K562 (cell line): ENCODE data around the gene NUCKS1. TPM values are rescaled to one million over a fixed set of nuclear protein-coding genes. Genes with fewer than 3 reads are reported as not detected.

Source experiments
- BRD9 ChIP-seq: fragments of 450-650 bp; IDR thresholded peaks from 2 replicates; pipeline ENCODE4 v1.6.1; 2018; ENCODE audit warnings: low read depth; ENCODE audit not compliant: partially characterized antibody
- BRF2 ChIP-seq: IDR thresholded peaks from 3 replicates; pipeline ENCODE4 v1.6.1; 2011; ENCODE audit warnings: borderline replicate concordance, mild to moderate bottlenecking; ENCODE audit not compliant: insufficient read length, insufficient read depth
- CREM ChIP-seq: IDR thresholded peaks from 2 replicates; pipeline ENCODE4 v1.6.1; 2014; ENCODE audit warnings: antibody characterized with exemption, low read depth
- CTBP1 ChIP-seq: fragments of 450-650 bp; IDR thresholded peaks from 2 replicates; pipeline ENCODE4 v1.6.1; 2016; ENCODE audit warnings: borderline replicate concordance
- CUX1 ChIP-seq: fragments of 200-800 bp; sonication (Bioruptor generic); IDR thresholded peaks from 2 replicates; pipeline ENCODE4 v1.6.1; 2016; ENCODE audit warnings: missing genetic modification characterization, missing compliant biosample characterization
- DIDO1 ChIP-seq: fragments of 450-650 bp; IDR thresholded peaks from 2 replicates; pipeline ENCODE4 v1.6.1; 2016; ENCODE audit warnings: low read depth, missing biosample characterization, missing genetic modification characterization
- DPF2 ChIP-seq: fragments of 450-650 bp; IDR thresholded peaks from 2 replicates; pipeline ENCODE4 v1.6.1; 2016
- EP400 ChIP-seq: fragments of 450-650 bp; IDR thresholded peaks from 2 replicates; pipeline ENCODE4 v1.6.1; 2017; ENCODE audit warnings: antibody characterized with exemption, mild to moderate bottlenecking, moderate library complexity
- IRF9 ChIP-seq: fragments of 450-650 bp; IDR thresholded peaks from 2 replicates; pipeline ENCODE4 v1.6.1; 2016; ENCODE audit warnings: missing biosample characterization, missing genetic modification characterization
- NONO ChIP-seq, 2 experiments: fragments of 200-400 bp in 1 of 2; fragments of 450-650 bp in 1 of 2; formaldehyde crosslinking in 1 of 2; IDR thresholded peaks; 2 replicates each; pipeline ENCODE4 v1.6.1; 2017; ENCODE audit warnings: low read depth in 2 of 2, mild to moderate bottlenecking in 2 of 2, moderate library complexity in 2 of 2, low read length in 1 of 2
- NR2F6 ChIP-seq: fragments of 450-650 bp; formaldehyde crosslinking; IDR thresholded peaks from 2 replicates; pipeline ENCODE4 v1.4.0; 2020; ENCODE audit warnings: mild to moderate bottlenecking
- PHF8 ChIP-seq: fragments of 200-600 bp; sonication (generic); IDR thresholded peaks from 2 replicates; pipeline ENCODE4 v1.6.1; 2012; ENCODE audit warnings: mixed run types, mild to moderate bottlenecking, inconsistent platforms, low read length, moderate library complexity, borderline replicate concordance
- TEAD1 ChIP-seq, 2 experiments: fragments of 450-650 bp in 1 of 2; sonication (generic) in 1 of 2; formaldehyde crosslinking; IDR thresholded peaks; 2 replicates each; pipeline versions ENCODE4 v1.4.0 to v1.8.0; 2020 to 2022; ENCODE audit warnings: mild to moderate bottlenecking in 2 of 2, missing genetic modification reagents in 1 of 2
- ZC3H4 ChIP-seq: sonication (generic); formaldehyde crosslinking; IDR thresholded peaks from 2 replicates; pipeline ENCODE4 v1.9.0; 2021; ENCODE audit warnings: missing genetic modification reagents, borderline replicate concordance
- ZNF133 ChIP-seq: fragments of 250-450 bp; sonication (Bioruptor Pico); IDR thresholded peaks from 2 replicates; pipeline ENCODE4 v1.4.0; 2020; ENCODE audit warnings: mild to moderate bottlenecking
- polyA plus RNA-seq, 8 experiments: library from polyadenylated mRNA; depleted of rRNA in 4 of 8; stranded (reverse) in 5 of 8; unstranded in 3 of 8; fragments of >200 nt; fragmentation: Nextera tagmentation in 2 of 8; fragmentation: Illumina TruSeq in 1 of 8; extraction: Ambion mirVana in 2 of 8; extraction: Trizol in 1 of 8; gene quantifications; 2 replicates each; pipeline versions ENCODE4 v1.2.1 to v1.2.3, GENCODE V29; 2011 to 2014; ENCODE audit warnings: inconsistent platforms in 1 of 8, missing spikeins in 1 of 8
- total RNA-seq, 7 experiments: library from RNA; depleted of rRNA in 6 of 7; stranded (reverse); fragments of >200 nt in 6 of 7; fragmentation: Illumina TruSeq in 2 of 7; extraction: Trizol in 2 of 7; gene quantifications; 2 replicates each; pipeline versions ENCODE4 v1.2.1 to v1.2.3, GENCODE V29; 2011 to 2021; ENCODE audit warnings: low replicate concordance in 1 of 7

The NUCKS1 gene
- total and polyA plus RNA-seq, 9 of the 15 experiments (the other 6 are each of a cell fraction or from before 2014, with no cell fraction given) = 66.7 to 244 (median 149) TPM

GRCh38 chr1:205749234-205750137 is 496 bp downstream of the NUCKS1 start (continued):
- TF ChIP-seq DPF2 (peak; percentile 50; the same call in 1 of the 2 replicates), IRF9 (no peak), ZNF133 (CRISPR knock-in tag) (no peak), BRF2 (no peak), DIDO1 (tag) (no peak), NR2F6 (0 out of 2 replicates have a peak, but pooled peaks have one; percentile 1), PHF8 (peak; percentile 72; the same call in 1 of the 2 replicates), TEAD1 (CRISPR knock-in tag; IDR thresholded peaks at IDR 0.05) (peak in 1 of 2 experiments; percentile 56; a peak in 2 of 4 replicates), NONO (IDR thresholded peaks at IDR 0.05; ENCODE audit: low read depth in 2 of 2, low read length in 1 of 2) (peak; percentile 43 to 63; a peak in 2 of 4 replicates), EP400 (no peak), ZC3H4 (CRISPR knock-in tag) (0 out of 2 replicates have a peak, but pooled peaks have one; percentile 87), CUX1 (CRISPR knock-in tag) (no peak; the same call in 1 of the 2 replicates), BRD9 (no peak), CTBP1 (peak; percentile 70), CREM (peak; percentile 30; the same call in 1 of the 2 replicates)
